H9 (cell line): ENCODE measurements around the gene AMPH. TPM values are rescaled to one million over a fixed set of nuclear protein-coding genes. Genes with fewer than 3 reads are reported as not detected.

ENCODE experiments used
- DNase-seq: peaks from one replicate; pipeline ENCODE4 v3.0.0-alpha.2; 2017
- H2AFZ ChIP-seq: one replicate; pipeline ENCODE4 v1.6.1; 2013; ENCODE audit warnings: mild to moderate bottlenecking, low read length, control low read depth, moderate library complexity
- H2AK5ac ChIP-seq: 2 replicates; pipeline ENCODE4 v1.6.1; 2013; ENCODE audit warnings: low read length, control low read depth, mixed read lengths; ENCODE audit not compliant: insufficient read length
- H2BK120ac ChIP-seq: one replicate; pipeline ENCODE4 v1.6.1; 2013; ENCODE audit warnings: low read depth, mild to moderate bottlenecking, low read length, control low read depth, inconsistent platforms; ENCODE audit not compliant: poor library complexity, severe bottlenecking
- H2BK12ac ChIP-seq: 2 replicates; pipeline ENCODE4 v1.6.1; 2013; ENCODE audit warnings: low read length, control low read depth, mixed read lengths, low read depth; ENCODE audit not compliant: insufficient read length
- H2BK15ac ChIP-seq: 2 replicates; pipeline ENCODE4 v1.6.1; 2013; ENCODE audit warnings: low read depth, low read length, control low read depth
- H2BK20ac ChIP-seq: one replicate; pipeline ENCODE4 v1.6.1; 2013; ENCODE audit warnings: low read depth, mild to moderate bottlenecking, low read length, control low read depth, inconsistent platforms; ENCODE audit not compliant: poor library complexity, severe bottlenecking
- H2BK5ac ChIP-seq: 2 replicates; pipeline ENCODE4 v1.6.1; 2013; ENCODE audit warnings: low read length, control low read depth, mixed read lengths; ENCODE audit not compliant: insufficient read length
- H3K14ac ChIP-seq: 2 replicates; pipeline ENCODE4 v1.6.1; 2013; ENCODE audit warnings: low read length, control low read depth; ENCODE audit not compliant: insufficient read depth
- H3K18ac ChIP-seq: 2 replicates; pipeline ENCODE4 v1.6.1; 2013; ENCODE audit warnings: low read depth, mild to moderate bottlenecking, mixed read lengths, low read length, control low read depth; ENCODE audit not compliant: insufficient read length
- H3K23ac ChIP-seq: 2 replicates; pipeline ENCODE4 v1.6.1; 2013; ENCODE audit warnings: low read length, control low read depth, mixed read lengths, low read depth; ENCODE audit not compliant: insufficient read length
- H3K23me2 ChIP-seq: 2 replicates; pipeline ENCODE4 v1.6.1; 2013; ENCODE audit warnings: low read depth, mild to moderate bottlenecking, mixed read lengths, low read length, control low read depth; ENCODE audit not compliant: insufficient read length, poor library complexity, severe bottlenecking
- H3K27ac ChIP-seq: 2 replicates; pipeline ENCODE4 v1.5.1; 2013; ENCODE audit warnings: low read length, control low read depth, mixed read lengths, low read depth; ENCODE audit not compliant: insufficient read length
- H3K27me3 ChIP-seq: 2 replicates; pipeline ENCODE4 v1.6.1; 2013; ENCODE audit warnings: low read length, control low read depth, inconsistent platforms; ENCODE audit not compliant: insufficient read depth
- H3K4ac ChIP-seq: 2 replicates; pipeline ENCODE4 v1.6.1; 2013; ENCODE audit warnings: low read depth, mild to moderate bottlenecking, control low read depth, inconsistent platforms, low read length, moderate library complexity
- H3K4me1 ChIP-seq: 2 replicates; pipeline ENCODE4 v1.6.1; 2013; ENCODE audit warnings: low read length, control low read depth, inconsistent platforms; ENCODE audit not compliant: insufficient read depth
- H3K4me2 ChIP-seq: 2 replicates; pipeline ENCODE4 v1.6.1; 2013; ENCODE audit warnings: low read length, control low read depth, mixed read lengths; ENCODE audit not compliant: insufficient read length, insufficient read depth
- H3K56ac ChIP-seq: 2 replicates; pipeline ENCODE4 v1.6.1; 2013; ENCODE audit warnings: low read depth, mild to moderate bottlenecking, mixed read lengths, low read length, control low read depth; ENCODE audit not compliant: insufficient read length
- H3K79me1 ChIP-seq: 2 replicates; pipeline ENCODE4 v1.6.1; 2013; ENCODE audit warnings: low read depth, mild to moderate bottlenecking, moderate library complexity, low read length, control low read depth, inconsistent platforms; ENCODE audit not compliant: insufficient read depth, poor library complexity, severe bottlenecking
- H3K79me2 ChIP-seq: 2 replicates; pipeline ENCODE4 v1.6.1; 2013; ENCODE audit warnings: low read length, control low read depth, inconsistent platforms; ENCODE audit not compliant: insufficient read depth
- H3K9ac ChIP-seq: 2 replicates; pipeline ENCODE4 v1.6.1; 2013; ENCODE audit warnings: low read length, control low read depth, mixed read lengths; ENCODE audit not compliant: insufficient read length; ENCODE audit errors: extremely low read depth
- H3K9me3 ChIP-seq: one replicate; pipeline ENCODE4 v1.6.1; 2013; ENCODE audit warnings: low read depth, low read length, inconsistent platforms; ENCODE audit not compliant: control insufficient read depth
- H3T11ph ChIP-seq: one replicate; pipeline ENCODE4 v1.6.1; 2013; ENCODE audit warnings: mild to moderate bottlenecking, low read length, control low read depth, inconsistent platforms
- H4K20me1 ChIP-seq: one replicate; pipeline ENCODE4 v1.6.1; 2013; ENCODE audit not compliant: control insufficient read depth, insufficient read length, insufficient read depth
- H4K5ac ChIP-seq: 2 replicates; pipeline ENCODE4 v1.6.1; 2013; ENCODE audit warnings: low read depth, mild to moderate bottlenecking, mixed read lengths, low read length, control low read depth; ENCODE audit not compliant: insufficient read length
- H4K8ac ChIP-seq: replicated peaks from 2 replicates; pipeline ENCODE4 v1.6.1; 2013; ENCODE audit warnings: low read length, control low read depth, mixed read lengths, low read depth; ENCODE audit not compliant: insufficient read length
- H4K91ac ChIP-seq: 2 replicates; pipeline ENCODE4 v1.6.1; 2013; ENCODE audit warnings: low read depth, mild to moderate bottlenecking, moderate library complexity, mixed read lengths, low read length, control low read depth; ENCODE audit not compliant: insufficient read length
- H3K27ac Mint-ChIP-seq, 3 experiments: 2 replicates in 2 of 3; 3 replicates in 1 of 3; pipeline ENCODE4 v1.8.0; 2020 to 2021; ENCODE audit warnings: mixed read lengths in 3 of 3, mild to moderate bottlenecking in 1 of 3, moderate library complexity in 1 of 3
- H3K27me3 Mint-ChIP-seq: 2 replicates; pipeline ENCODE4 v1.8.0; 2021; ENCODE audit warnings: low read depth, mild to moderate bottlenecking, moderate library complexity, mixed read lengths
- H3K36me3 Mint-ChIP-seq, 3 experiments: 2 replicates in 2 of 3; 3 replicates in 1 of 3; pipeline ENCODE4 v1.8.0; 2020 to 2021; ENCODE audit warnings: low read depth in 3 of 3, mixed read lengths in 3 of 3; ENCODE audit not compliant: insufficient read depth in 1 of 3
- H3K4me1 Mint-ChIP-seq, 2 experiments: 2 replicates each; pipeline ENCODE4 v1.8.0; 2020; ENCODE audit warnings: mixed read lengths in 2 of 2
- H3K4me3 Mint-ChIP-seq, 2 experiments: 2 replicates in 1 of 2; 3 replicates in 1 of 2; pipeline ENCODE4 v1.8.0; 2020 to 2021; ENCODE audit warnings: mild to moderate bottlenecking in 2 of 2, mixed read lengths in 2 of 2, moderate library complexity in 1 of 2
- H3K9me3 Mint-ChIP-seq, 2 experiments: 2 replicates in 1 of 2; 3 replicates in 1 of 2; pipeline ENCODE4 v1.8.0; 2020; ENCODE audit warnings: mild to moderate bottlenecking in 2 of 2, mixed read lengths in 2 of 2, moderate library complexity in 1 of 2
- WGBS: extraction: QIAGEN DNeasy Blood & Tissue Kit; methylation state at CpG from one replicate; pipeline ENCODE4 v1.1.7; 2013; ENCODE audit warnings: missing lambda C conversion rate, low lambda C conversion rate, mixed read lengths; ENCODE audit not compliant: insufficient read length; ENCODE audit errors: extremely low coverage; 5-methylcytosine and 5-hydroxymethylcytosine counted together
- total RNA-seq: library from RNA; stranded (reverse); gene quantifications from 2 replicates; pipeline ENCODE4 v1.2.1, GENCODE V29; 2021
- TF ChIP-seq, protein P1 (sequence below): fragments of 200-600 bp; sonication (generic); conservative IDR thresholded peaks from 3 replicates; pipeline ENCODE4 v1.8.0; 2021; ENCODE audit warnings: antibody characterized with exemption, mild to moderate bottlenecking

Gene AMPH
- total RNA-seq, 1 experiment from 2014 or later, result 4.8 TPM

DNA sequence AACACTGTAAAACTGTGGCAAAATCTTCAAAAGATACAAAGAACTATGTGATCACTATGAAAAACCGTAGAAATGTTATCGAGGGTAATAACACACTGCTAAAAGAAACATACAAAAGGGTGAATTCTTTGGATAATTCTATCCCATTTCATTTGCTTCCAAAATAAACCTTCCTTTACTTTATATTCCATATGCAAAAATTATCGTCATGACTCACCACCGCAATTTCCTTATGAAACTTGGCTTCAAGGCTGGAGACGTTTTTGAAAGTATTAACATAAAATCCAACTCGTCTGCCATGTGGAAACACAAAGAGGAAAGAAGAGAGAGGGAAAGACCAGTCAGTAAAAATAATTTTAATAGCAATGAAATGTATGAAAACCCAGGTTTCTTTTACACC lies 165.2 kb downstream of the AMPH start:
- Histone ChIP-seq H3K14ac (no peak overlapping the region), H3K9me3 (no peaks in the 10 kb centered on the region), H2BK20ac (no peak overlapping the region), H3K18ac (no peak overlapping the region), H2BK5ac (no peak overlapping the region), H3K4me2 (no peak overlapping the region), H3T11ph (no peak overlapping the region), H2BK120ac (no peak overlapping the region), H3K23me2 (no peaks in the 10 kb centered on the region), H3K4me1 (no peaks in the 10 kb centered on the region), H4K91ac (no peak overlapping the region), H2AK5ac (no peak overlapping the region), H3K79me2 (no peaks in the 10 kb centered on the region), H3K79me1 (no peaks in the 10 kb centered on the region), H3K9ac (no peak overlapping the region), H2BK12ac (no peak overlapping the region), H4K8ac (no peak overlapping the region), H2BK15ac (no peak overlapping the region), H3K23ac (no peak overlapping the region), H4K5ac (no peak overlapping the region), H2AFZ (no peak overlapping the region), H3K27me3 (no peaks in the 10 kb centered on the region), H3K56ac (no peak overlapping the region), H4K20me1 (no peaks in the 10 kb centered on the region), H3K4ac (no peak overlapping the region), H3K27ac (no peak overlapping the region)
- TF ChIP-seq, protein P1, sequence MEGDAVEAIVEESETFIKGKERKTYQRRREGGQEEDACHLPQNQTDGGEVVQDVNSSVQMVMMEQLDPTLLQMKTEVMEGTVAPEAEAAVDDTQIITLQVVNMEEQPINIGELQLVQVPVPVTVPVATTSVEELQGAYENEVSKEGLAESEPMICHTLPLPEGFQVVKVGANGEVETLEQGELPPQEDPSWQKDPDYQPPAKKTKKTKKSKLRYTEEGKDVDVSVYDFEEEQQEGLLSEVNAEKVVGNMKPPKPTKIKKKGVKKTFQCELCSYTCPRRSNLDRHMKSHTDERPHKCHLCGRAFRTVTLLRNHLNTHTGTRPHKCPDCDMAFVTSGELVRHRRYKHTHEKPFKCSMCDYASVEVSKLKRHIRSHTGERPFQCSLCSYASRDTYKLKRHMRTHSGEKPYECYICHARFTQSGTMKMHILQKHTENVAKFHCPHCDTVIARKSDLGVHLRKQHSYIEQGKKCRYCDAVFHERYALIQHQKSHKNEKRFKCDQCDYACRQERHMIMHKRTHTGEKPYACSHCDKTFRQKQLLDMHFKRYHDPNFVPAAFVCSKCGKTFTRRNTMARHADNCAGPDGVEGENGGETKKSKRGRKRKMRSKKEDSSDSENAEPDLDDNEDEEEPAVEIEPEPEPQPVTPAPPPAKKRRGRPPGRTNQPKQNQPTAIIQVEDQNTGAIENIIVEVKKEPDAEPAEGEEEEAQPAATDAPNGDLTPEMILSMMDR, result no peak
- Mint-ChIP-seq H3K9me3 (no peaks in the 10 kb centered on the region), H3K27me3 (no peaks in the 10 kb centered on the region), H3K4me3 (no peak overlapping the region), H3K4me1 (no peaks in the 10 kb centered on the region), H3K27ac (no peak overlapping the region), H3K36me3 (no peaks in the 10 kb centered on the region)
- DNase-seq, result no peak
- no CpG with 5 or more reads among the region's 6 CpGs for WGBS
